Measurements from ENCODE around the gene PTPN6. TPM values are rescaled to one million over a fixed set of nuclear protein-coding genes. Genes with fewer than 3 reads are reported as not detected.
A peak's percentile ranks its signal among the peaks of the same experiment; 100 is the strongest.

PTPN6 gene
- total and polyA plus RNA-seq, 2 of the 13 experiments (the other 11 are each of a cell fraction or from before 2014, with no cell fraction given), result 10.5 to 10.6 TPM

DNA sequence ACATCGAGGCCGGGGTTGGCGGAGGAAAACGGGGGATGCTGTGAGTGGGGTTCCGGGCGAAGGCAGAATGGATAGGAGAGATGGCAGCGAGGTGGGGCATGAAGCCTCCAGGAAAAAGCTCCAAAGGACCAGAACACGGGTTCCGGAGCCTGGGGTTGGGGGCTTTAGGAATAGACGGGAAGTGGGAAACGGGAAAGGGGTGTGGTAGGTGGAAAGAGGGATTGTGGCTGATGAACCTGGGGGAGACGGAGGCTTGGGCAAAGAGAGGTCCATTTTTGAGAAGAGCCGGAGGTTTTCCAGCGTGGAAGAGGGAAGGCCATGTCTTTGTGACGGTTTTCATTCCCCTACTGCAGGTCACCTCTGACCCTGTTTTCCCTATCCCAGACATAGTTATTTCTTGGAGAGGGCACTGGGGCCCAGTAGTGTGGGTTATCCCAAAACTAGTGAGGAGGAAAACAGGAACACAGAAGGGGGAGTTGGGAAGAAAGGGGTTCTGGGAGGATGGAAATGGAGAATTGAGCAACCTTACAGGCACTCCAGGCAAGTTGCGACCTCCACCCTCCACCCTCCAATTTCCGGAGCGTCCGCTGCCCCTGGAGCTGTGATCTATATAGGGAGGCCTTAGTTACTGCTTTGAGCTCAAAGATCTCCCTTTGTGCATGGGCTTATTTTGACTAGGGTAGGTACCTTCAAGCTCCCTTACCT, 22.3 kb upstream of the PTPN6 start (continued):
- TF ChIP-seq, protein P1, sequence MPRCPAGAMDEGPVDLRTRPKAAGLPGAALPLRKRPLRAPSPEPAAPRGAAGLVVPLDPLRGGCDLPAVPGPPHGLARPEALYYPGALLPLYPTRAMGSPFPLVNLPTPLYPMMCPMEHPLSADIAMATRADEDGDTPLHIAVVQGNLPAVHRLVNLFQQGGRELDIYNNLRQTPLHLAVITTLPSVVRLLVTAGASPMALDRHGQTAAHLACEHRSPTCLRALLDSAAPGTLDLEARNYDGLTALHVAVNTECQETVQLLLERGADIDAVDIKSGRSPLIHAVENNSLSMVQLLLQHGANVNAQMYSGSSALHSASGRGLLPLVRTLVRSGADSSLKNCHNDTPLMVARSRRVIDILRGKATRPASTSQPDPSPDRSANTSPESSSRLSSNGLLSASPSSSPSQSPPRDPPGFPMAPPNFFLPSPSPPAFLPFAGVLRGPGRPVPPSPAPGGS (CRISPR knock-in tag; IDR thresholded peaks at IDR 0.05), result no peak
- TF ChIP-seq ZNF343 (CRISPR knock-in tag; IDR thresholded peaks at IDR 0.05) (no peak), ZNF281 (CRISPR knock-in tag; IDR thresholded peaks at IDR 0.05; ENCODE audit: borderline replicate concordance) (no peak), MATR3 (CRISPR knock-in tag; IDR thresholded peaks at IDR 0.05) (no peak), RELA (CRISPR knock-in tag; IDR thresholded peaks at IDR 0.05) (no peak), IRF9 (CRISPR knock-in tag; IDR thresholded peaks at IDR 0.05; ENCODE audit: borderline replicate concordance) (no peak), RFX1 (IDR thresholded peaks at IDR 0.05) (no peak), ZNF337 (CRISPR knock-in tag; IDR thresholded peaks at IDR 0.05; ENCODE audit: borderline replicate concordance, low read depth) (no peak), ETV5 (CRISPR knock-in tag; IDR thresholded peaks at IDR 0.05; ENCODE audit: borderline replicate concordance) (peak; percentile 49; the same call in 1 of the 2 replicates), ZNF3 (CRISPR knock-in tag; IDR thresholded peaks at IDR 0.05) (no peak), TAF1 (CRISPR knock-in tag; IDR thresholded peaks at IDR 0.05) (0 out of 2 replicates have a peak, but pooled peaks have one; percentile 27), SATB2 (CRISPR knock-in tag; IDR thresholded peaks at IDR 0.05) (no peak), SMAD3 (CRISPR knock-in tag; IDR thresholded peaks at IDR 0.05) (no peak), ZNF331 (CRISPR knock-in tag; IDR thresholded peaks at IDR 0.05) (no peak), ZNF317 (CRISPR knock-in tag; IDR thresholded peaks at IDR 0.05) (no peak), ZSCAN21 (CRISPR knock-in tag; IDR thresholded peaks at IDR 0.05; ENCODE audit: borderline replicate concordance) (no peak), FLYWCH1 (CRISPR knock-in tag; IDR thresholded peaks at IDR 0.05) (no peak)
- TF ChIP-seq, protein P2, sequence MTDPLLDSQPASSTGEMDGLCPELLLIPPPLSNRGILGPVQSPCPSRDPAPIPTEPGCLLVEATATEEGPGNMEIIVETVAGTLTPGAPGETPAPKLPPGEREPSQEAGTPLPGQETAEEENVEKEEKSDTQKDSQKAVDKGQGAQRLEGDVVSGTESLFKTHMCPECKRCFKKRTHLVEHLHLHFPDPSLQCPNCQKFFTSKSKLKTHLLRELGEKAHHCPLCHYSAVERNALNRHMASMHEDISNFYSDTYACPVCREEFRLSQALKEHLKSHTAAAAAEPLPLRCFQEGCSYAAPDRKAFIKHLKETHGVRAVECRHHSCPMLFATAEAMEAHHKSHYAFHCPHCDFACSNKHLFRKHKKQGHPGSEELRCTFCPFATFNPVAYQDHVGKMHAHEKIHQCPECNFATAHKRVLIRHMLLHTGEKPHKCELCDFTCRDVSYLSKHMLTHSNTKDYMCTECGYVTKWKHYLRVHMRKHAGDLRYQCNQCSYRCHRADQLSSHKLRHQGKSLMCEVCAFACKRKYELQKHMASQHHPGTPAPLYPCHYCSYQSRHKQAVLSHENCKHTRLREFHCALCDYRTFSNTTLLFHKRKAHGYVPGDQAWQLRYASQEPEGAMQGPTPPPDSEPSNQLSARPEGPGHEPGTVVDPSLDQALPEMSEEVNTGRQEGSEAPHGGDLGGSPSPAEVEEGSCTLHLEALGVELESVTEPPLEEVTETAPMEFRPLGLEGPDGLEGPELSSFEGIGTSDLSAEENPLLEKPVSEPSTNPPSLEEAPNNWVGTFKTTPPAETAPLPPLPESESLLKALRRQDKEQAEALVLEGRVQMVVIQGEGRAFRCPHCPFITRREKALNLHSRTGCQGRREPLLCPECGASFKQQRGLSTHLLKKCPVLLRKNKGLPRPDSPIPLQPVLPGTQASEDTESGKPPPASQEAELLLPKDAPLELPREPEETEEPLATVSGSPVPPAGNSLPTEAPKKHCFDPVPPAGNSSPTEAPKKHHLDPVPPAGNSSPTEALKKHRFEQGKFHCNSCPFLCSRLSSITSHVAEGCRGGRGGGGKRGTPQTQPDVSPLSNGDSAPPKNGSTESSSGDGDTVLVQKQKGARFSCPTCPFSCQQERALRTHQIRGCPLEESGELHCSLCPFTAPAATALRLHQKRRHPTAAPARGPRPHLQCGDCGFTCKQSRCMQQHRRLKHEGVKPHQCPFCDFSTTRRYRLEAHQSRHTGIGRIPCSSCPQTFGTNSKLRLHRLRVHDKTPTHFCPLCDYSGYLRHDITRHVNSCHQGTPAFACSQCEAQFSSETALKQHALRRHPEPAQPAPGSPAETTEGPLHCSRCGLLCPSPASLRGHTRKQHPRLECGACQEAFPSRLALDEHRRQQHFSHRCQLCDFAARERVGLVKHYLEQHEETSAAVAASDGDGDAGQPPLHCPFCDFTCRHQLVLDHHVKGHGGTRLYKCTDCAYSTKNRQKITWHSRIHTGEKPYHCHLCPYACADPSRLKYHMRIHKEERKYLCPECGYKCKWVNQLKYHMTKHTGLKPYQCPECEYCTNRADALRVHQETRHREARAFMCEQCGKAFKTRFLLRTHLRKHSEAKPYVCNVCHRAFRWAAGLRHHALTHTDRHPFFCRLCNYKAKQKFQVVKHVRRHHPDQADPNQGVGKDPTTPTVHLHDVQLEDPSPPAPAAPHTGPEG (CRISPR knock-in tag; IDR thresholded peaks at IDR 0.05), result no peak
- TF ChIP-seq, protein P3, sequence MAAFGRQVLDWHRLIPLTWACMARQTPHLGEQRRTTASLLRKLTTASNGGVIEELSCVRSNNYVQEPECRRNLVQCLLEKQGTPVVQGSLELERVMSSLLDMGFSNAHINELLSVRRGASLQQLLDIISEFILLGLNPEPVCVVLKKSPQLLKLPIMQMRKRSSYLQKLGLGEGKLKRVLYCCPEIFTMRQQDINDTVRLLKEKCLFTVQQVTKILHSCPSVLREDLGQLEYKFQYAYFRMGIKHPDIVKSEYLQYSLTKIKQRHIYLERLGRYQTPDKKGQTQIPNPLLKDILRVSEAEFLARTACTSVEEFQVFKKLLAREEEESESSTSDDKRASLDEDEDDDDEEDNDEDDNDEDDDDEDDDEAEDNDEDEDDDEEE (CRISPR knock-in tag; IDR thresholded peaks at IDR 0.05), result no peak
